ENCODE results near the gene RNF19B.

RNF19B gene

DNA sequence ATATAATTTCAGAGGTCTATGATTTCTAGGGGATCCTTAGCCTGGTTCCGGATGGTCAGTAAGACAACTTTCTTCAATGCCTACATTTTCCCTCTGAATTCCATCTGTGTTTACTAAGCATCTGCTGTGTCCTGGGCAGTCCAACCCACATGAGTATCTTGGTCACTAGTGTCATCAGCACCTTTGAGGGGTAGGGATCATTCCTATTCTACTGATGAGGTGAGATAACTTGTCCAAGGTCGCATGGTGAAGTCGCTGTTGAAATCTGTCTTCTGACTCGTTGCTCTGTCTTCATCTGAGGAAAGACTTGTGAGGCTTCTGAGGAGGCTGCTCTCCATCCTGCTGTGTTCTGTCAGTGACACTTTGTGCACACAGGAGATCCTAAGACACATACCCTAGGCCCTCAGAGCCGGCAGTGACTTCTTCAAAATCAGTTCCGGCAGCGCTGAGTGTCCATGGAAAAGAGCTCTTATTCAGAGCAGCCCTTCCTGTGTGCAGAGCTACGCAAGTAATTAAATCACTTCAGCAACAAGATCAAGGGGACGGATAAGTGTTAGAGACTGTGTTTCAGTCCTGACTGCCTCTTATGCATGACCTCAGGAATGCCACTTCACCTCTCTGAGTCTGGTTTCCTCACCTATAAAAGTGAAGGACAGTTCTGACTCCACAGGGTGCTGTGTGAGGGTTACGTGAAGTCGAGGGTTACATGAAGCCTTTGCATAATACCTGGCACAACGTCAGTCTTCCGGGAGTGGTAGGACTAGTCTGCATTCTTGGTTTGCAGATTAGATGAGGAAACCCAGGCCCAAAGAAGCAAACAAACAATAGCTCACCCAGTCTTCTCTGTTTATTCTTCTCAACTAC is 43.7 kb upstream of the RNF19B start:
- H3K4me3 ChIP-seq (ENCODE audit: low read depth, low read length) = no peak overlapping the region
- no peak for TF ChIP-seq CTCF (IDR thresholded peaks at IDR 0.05; ENCODE audit: borderline replicate concordance, insufficient read depth, low read depth, low read length)

- no peak overlapping the region for H3K4me3 ChIP-seq (ENCODE audit: low read depth, low read length)
- TF ChIP-seq CTCF (IDR thresholded peaks at IDR 0.05; ENCODE audit: borderline replicate concordance, insufficient read depth, low read depth, low read length) = 0 out of 2 replicates have a peak, but pooled peaks have one; percentile 7
These were observed 42.8 kb upstream of the RNF19B start for GRCh38 chr1:33007190-33008050.

GRCh38 chr1:33005838-33006421 is 41.3 kb upstream of the RNF19B start:
- no peak for TF ChIP-seq CTCF (IDR thresholded peaks at IDR 0.05; ENCODE audit: borderline replicate concordance, insufficient read depth, low read depth, low read length)
- H3K4me3 ChIP-seq (ENCODE audit: low read depth, low read length) = no peak overlapping the region

DNA sequence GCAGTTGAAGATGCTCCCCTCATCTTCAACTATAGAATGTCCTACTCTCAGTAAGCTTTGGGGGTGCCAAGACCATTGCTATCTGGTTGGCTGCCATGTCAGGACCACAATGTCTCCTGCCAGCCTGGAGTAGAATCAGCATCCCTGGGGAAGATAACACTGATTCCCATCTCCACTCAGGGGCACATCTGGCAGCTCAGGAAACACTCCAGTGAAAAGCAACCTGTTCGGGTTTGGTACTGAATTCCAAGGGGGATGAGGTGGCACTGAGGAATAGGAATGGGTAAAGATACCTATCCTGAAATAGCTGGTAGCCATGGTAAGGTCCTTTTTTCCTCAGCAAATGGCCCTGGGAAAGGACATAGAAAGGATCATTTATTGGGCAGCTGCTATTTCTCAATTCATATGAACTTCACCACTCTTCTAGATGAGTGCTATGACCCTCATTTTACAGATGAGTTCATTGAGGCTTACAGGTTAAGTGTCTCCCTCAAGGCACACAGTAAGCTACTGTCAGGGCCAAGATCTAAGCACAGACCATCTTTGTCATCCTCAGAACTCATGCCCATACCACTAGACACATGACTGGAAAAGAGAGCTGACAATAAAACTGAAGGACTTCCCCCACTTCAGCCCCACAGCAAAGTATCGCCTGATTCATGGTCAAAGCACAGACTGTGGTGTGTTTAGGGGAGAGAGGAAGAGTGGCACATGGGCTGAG is 40.7 kb upstream of the RNF19B start:
- TF ChIP-seq CTCF (IDR thresholded peaks at IDR 0.05; ENCODE audit: borderline replicate concordance, insufficient read depth, low read depth, low read length) = no peak
- no peak overlapping the region for H3K4me3 ChIP-seq (ENCODE audit: low read depth, low read length)

DNA sequence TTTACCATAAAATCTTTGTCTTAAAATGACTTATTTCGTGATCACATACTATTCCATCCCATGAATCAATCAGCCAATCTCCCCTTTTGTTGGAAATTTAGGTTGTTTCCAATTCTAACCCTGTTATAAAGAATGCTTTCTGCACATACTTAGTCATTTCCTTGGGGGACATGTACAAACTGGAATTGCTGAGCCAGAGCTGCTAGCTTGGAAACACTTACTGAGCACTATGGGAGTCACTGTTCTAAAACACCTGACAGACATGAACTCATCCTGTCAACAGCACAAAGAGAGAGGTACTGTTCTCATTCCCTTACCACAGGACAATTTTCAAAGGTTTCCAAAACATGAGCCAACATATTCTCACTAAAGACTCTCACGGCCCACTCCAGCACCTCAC is 40.0 kb upstream of the RNF19B start:
- no peak for TF ChIP-seq CTCF (IDR thresholded peaks at IDR 0.05; ENCODE audit: borderline replicate concordance, insufficient read depth, low read depth, low read length)
- no peak overlapping the region for H3K4me3 ChIP-seq (ENCODE audit: low read depth, low read length)

GRCh38 chr1:33003657-33004056 is 39.0 kb upstream of the RNF19B start:
- no peak for TF ChIP-seq CTCF (IDR thresholded peaks at IDR 0.05; ENCODE audit: borderline replicate concordance, insufficient read depth, low read depth, low read length)
- H3K4me3 ChIP-seq (ENCODE audit: low read depth, low read length) = no peak overlapping the region

Data from GM12875 (cell line).